Measurements from ENCODE around the gene INTS6.

Gene INTS6, protein sequence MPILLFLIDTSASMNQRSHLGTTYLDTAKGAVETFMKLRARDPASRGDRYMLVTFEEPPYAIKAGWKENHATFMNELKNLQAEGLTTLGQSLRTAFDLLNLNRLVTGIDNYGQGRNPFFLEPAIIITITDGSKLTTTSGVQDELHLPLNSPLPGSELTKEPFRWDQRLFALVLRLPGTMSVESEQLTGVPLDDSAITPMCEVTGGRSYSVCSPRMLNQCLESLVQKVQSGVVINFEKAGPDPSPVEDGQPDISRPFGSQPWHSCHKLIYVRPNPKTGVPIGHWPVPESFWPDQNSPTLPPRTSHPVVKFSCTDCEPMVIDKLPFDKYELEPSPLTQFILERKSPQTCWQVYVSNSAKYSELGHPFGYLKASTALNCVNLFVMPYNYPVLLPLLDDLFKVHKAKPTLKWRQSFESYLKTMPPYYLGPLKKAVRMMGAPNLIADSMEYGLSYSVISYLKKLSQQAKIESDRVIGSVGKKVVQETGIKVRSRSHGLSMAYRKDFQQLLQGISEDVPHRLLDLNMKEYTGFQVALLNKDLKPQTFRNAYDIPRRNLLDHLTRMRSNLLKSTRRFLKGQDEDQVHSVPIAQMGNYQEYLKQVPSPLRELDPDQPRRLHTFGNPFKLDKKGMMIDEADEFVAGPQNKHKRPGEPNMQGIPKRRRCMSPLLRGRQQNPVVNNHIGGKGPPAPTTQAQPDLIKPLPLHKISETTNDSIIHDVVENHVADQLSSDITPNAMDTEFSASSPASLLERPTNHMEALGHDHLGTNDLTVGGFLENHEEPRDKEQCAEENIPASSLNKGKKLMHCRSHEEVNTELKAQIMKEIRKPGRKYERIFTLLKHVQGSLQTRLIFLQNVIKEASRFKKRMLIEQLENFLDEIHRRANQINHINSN

DNA sequence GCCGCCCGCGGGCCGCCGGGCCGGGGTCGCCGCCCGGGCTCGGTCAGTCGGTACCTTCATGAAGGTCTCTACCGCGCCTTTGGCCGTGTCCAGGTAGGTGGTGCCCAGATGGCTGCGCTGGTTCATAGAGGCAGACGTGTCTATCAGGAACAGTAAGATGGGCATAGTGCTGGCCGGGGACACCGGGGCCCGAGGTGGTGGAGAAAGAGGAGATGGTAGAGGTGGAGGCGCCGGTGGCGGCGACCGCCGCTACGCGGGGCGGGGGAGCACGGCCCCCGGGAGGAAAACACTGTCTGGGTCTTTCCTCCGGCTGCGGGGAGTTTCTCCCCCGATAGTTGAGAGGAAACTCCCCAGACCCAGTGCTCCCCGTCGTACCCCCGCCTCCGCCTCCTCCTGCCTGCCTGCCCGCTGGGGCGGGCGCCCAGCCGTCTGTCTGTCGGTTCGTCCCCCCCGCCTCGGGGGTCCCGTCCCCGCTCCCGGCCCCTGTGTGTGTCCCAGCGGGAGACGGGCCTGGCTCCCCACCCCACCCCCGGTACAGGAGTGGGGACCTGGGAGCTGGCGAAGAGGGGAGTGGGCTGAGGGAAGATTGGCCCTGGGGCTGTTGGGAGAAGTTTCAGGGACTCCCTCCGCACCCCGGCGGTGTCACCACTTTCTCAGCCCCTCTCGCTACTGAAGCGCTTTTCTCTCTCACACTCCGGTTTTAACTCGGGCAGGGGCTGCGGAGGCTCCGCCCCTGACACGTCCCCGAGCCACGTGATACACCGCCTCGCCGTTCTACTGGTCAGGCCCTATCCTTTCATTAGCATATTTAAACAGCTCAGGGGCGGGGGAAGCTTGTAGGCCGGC is at the start of gene INTS6:
TSS of gene INTS6 (minus strand) at position 676 of the 846 bp plus-strand sequence. CDS start at position 165, 511 bp downstream.
- peak; percentile 97 to 98 for DNase-seq

DNA sequence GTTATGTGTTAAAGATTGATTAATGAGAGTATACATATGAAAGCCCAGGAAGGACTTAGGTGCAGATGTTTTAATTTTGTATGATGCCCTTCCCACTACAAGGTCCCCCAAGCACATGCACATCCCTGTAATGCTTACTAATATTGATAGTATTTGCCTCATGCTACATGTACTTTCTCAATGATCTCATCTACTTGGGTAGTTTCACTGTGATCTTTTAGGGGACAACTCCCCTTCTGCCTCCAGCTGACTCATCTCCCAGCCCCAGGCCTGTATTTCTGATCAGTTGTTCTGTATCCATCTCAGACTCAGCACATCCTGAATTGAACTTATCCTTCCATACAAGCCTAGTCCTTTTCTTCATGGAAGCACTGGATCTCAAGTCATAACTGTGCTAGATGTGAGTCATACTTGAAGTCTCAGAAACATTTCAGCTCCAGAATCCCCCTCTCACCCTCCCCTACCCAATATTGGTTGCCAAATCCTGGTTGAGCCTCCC is 49.4 kb upstream of the INTS6 start:
- DNase-seq, result peak; percentile 24 to 32

DNA sequence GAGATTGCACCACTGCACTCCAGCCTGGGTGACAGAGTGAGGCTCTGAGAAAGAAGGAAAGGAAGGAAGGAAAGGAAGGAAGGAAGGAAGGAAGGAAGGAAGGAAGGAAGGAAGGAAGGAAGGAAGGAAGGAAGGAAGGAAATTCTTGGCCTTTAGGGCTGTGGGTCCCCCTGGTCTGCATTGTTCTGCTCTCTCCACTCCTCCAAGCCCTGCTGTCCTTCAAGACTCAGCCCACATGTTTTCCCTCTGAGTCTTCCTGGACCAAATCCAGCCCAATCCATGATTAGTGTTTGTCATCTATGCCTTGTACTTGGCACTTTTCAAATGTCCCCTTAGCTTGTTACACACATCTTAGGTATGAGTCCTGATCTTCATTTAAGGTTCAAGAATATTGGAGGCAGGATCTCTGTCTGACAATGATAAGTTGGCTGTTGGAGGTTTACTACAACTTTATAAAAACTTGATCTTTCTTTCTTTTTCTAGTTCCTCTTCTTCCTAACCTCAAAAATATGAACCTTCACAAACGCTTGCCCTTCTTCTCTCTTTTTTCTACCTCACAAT is 48.8 kb upstream of the INTS6 start:
- no peak for DNase-seq

DNA sequence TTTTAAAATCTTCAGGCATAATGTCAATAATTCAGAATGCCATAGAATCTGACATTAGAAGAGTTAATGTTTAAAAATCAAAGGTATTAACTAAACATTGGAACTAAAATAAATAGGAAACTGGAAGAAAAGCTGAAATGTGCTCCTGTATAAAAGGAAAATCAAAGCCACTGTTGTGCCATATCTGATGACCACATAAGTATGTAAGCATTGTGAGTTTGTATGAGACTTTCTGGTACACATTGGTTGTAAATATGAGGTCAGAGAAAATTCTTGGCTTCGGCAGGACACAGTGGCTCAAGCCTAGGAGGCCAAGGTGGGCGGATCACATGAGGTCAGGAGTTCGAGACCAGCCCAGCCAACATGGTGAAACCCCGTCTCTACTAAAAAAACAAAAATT is 48.3 kb upstream of the INTS6 start:
- no peak for DNase-seq

DNA sequence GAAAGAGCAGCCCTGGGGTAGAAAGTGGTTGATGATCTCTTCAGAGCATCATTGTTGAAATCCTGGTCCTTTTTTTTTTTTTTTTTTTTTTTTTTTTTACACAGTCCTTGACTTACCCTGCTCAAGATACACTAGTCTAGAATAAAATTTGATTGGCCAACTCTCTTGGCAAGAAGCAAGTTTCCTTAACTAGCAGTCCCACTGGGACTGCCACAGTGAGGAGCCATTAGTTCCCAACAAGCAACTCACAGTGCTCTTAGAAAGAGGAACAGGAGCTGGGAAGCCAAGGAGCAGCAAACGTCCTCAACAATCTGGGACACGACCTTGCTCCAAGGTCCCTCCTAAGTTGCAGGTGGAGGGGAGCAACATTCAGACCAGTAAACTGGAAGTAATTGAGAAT is 47.9 kb upstream of the INTS6 start:
- no peak for DNase-seq

DNA sequence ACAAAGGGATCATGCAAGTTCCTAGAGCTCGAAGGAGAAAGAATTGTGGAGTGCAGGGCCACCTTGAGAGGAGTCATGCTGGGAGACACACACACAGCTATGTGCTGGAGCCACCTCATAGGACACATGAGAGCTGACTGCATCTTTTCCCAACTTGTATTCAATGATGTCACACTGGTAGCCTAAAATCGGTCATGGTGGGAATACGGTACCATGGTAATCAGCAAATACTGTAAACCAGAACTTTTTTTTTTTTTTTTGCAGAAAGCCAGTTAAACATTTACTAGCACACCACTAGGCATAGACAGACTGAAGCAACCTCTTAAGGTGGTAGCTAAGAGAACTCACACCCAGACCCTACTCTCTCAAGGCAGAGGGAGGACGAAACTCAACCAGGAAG is 47.0 kb upstream of the INTS6 start:
- DNase-seq, result no peak

DNA sequence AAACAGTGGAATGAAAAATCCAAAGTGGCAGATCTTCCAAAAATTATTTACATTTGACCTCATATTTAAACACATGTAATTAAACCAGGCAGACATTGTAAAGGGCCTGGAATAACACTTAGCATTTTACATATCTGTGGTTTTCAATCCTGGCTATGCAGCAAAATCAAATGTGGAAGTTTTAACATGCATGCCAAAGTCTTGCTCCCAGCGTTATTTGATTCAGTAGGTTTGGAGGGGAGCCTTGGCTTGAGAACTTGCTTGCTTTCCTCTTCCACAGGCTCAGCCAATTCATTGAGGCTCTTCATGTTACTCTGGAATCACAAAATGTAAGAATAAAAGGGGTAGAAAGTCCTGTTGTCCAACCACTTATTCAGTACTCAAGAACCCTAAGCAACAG is 42.5 kb upstream of the INTS6 start:
- no peak for DNase-seq

DNA sequence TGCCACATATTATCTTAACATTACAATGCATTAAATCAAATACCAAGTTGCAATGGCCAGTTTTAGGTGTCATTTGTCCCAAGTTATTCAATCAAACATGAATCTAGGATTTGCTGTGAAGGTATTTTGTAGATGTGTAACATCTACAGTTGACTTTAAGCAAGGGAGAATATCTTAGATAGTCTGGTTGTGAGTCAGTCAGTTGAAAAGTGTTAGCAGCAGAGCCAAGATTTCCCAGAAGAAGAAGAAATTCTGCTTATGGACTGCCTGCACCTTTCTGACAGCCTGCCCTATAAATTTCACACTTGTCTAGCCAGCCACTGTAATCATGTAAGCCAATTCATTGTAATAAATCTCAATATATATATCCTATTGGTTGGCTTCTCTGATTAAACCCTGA is 41.3 kb upstream of the INTS6 start:
- DNase-seq, result no peak

DNA sequence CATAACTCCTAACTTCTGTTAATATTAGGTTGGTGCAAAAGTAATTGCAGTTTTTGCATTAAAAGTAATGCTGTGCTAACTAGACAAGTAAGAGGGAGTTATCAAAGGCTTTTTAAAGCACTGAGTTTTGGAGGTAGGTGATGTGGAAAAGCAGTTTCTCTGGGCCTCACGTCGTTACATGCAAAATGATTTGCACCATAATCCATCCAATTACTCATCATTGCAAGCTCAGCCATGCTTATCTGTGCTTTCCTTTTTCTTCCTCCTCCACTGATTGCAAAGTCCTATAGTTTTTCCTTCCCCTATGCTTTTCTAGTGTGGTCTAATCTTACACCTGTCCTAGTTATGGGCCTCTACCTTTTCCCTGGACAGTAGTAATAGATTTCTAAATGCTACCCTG is 35.4 kb upstream of the INTS6 start:
- no peak for DNase-seq

DNA sequence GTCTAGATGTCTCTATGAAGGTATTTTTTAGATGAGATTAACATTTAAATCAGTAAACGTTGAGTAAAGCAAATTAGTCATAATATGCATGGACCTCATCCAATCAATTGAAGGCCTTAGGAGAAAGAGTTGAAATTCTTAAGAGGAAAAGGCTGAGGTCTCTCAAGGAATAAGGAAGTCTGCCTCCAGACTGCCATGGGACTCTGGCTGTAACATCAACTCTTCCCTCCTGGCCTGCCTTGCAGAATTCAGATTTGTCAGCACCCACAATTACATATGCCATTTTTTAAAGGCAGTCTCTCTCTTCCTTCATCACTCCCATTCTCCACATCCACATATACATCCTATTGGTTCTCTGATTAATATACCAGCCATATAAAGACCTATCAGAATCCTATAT is 28.8 kb upstream of the INTS6 start:
- no peak for DNase-seq

DNA sequence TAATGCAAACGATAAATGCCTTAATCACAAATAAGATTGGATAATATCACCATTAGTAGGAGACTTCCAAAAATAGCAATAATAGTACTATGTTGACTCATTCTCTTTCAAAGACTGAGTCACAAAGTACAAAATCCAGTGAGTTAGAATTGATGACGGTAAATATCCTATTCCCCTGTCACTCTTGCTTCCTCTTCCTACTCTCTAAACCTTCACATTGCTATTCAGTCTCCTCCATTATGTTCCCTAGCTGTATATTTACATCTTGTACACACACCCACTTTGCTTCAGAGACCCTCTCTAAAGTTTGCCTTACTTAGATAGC is 26.3 kb upstream of the INTS6 start:
- DNase-seq, result no peak

DNA sequence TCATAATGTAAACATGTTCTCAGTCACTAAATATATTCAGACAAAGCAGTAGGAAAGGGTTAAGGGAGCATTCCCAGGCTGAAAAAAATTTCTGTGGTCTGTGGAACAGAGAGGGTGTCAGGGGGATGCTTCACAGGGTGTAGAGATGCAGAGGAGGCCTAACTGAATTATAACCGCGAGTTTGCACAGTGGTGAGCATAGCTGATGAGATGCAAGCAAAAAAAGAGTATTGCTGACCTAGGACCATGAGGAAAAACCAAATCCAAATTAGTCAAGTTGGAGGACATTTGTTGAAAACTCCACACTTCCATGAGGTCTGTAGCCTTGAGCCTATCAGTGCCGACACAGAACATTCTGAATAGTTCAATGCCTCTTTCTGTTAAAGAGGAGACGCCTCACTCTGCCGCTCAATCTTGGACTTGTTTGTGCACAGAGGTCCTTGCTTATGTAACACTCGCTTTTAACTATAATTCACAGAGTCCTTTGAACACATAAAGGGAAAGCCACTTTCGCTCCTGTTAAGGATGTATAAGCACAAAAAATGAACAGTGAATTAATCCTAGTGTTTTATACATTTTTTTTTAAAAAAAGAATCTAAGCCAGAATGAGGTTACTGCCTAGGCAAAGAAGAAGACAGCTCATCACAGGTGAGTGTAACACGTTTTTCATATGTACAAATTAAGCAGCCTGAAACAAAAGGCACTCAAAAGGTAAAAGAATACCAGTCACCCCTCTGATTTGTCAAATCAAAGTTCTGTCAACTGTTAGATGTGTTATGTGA is 25.8 kb upstream of the INTS6 start:
- DNase-seq, result no peak

DNA sequence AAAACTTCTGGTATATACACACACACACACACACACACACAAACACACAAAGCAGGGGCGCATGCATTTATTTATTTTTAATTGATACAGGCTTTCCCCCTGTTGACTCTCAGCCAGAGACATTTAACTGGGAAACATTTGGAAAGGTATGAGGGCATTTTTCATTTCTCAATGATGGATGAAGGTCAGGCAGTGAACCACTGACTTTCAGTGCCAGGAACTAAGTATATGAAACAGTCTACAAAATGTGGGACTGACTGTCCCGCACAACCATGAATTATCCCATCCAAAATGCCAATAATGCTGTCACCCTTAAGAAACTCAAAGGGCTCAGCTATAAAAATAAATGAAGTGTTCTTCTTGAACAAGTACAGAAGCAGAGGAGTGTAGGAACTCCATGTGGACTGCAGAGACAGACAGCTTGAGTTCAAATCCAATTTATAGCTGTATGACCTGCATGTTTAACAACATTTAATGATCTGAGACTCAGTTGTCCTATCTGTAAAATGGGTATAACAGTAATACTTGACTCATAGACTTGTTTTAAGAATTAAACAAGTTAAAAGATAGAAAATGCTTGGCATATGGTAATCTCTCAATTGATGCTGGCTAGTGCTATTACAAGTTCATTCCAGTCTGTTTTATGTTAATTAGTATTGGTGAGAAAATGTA is 25.0 kb upstream of the INTS6 start:
- DNase-seq, result no peak

DNA sequence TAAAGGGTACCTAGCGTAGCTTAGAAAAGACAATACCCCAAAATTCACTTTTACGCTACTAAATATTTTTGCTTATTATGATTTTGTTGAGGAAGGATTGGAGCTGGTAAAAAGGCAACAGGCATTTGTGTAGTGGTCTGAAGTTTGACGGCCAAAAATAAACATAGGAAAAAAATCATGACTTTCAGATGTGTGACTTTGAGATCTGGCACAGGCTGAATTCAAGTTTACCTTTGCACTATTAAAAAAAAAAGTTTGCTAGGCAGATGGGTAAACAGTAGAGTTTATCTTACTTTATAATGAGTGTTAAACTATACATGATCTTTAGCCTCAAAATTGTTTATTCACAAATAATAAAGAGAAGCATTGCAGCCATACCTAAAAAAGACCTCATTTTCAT is 24.3 kb upstream of the INTS6 start:
- no peak for DNase-seq

DNA sequence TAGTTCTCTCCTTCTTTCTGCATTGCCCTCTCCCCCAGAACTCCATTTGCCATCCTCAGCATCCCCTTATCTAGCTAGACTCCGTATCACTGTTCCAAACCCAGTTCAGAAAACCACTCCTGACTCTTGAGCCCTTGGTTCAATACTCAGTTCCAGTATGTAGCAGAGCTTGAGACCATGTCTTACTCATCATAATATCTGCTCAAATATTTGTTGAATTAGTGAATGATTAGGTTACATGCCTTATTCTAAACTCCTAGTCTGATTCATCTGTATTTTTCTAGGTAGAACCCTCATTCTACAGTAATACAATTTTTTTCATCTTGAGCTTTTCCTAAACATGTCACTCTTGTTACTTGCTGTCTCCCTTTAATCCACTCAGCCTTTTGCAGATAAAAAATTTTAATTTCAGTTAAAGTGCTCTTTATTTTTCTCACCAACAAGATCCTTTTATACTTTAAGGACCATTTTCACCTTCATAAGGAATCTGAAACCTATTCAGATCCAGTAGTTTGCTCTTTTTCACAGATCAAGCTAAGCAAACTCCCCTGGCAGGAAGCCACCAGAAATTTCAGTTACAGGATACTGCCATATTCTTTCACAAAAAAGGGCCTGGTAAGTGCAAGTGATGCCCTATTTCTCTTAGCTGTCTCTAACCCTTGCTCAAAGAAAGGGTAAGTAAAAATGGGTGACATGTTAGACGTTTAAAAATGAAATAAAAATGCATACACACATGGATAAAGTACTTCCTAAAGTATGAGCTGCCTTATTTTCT is 23.1 kb upstream of the INTS6 start:
- no peak for DNase-seq

DNA sequence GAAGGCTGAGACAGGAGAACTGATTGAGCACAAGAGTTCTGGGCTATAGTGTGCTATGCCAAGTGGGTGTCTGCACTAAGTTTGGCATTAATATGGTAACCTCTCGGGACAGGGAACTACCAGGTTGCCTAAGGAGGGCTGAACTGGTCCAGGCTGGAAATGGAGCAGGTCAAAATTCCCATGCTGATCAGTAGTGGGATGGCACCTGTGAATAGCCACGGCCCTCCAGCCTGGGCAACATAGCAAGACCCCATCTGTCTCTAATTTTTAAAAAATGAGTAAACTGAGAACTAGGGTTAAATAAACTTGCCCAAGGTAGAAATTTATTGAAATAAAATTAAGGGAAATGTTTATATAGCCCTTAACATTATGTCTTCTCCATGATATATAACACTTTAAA is 17.0 kb upstream of the INTS6 start:
- no peak for DNase-seq

DNA sequence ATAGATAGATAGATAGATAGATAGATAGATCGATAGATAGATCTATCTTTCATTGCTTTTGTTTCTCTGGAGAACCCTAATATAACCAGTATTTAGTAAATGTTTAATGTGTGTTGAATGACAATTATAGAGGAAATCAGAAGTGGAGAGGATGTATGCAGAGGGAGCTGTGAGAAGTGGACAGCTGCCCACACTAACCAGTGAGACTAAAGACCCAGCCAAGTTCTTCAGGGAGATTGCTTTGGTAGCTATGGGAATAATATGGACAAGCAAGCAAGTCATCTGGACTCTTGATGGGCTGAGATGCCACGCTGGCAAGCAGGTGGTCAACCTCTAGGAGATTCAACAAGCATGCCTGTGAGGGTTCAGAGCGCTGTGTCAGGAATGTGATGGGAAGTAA is 14.9 kb upstream of the INTS6 start:
- DNase-seq, result no peak

DNA sequence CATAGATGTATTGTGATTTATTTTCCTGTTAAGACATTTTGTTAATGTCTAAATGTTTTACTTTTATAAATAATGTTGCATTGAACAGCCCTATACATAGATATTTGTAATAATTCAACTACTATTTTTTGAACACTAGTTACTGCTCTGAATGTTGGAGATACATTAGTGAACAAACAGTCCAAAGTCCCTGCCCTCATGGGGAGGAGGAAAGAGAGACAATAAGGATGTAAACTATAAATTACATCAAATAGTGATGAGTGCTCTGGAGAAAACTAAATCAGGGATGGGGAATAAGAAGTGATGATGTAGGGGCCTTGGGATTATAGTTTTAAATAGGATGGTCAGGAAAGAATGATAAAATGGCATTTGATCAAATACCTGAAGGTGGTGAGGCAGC is 12.3 kb upstream of the INTS6 start:
- DNase-seq, result no peak

DNA sequence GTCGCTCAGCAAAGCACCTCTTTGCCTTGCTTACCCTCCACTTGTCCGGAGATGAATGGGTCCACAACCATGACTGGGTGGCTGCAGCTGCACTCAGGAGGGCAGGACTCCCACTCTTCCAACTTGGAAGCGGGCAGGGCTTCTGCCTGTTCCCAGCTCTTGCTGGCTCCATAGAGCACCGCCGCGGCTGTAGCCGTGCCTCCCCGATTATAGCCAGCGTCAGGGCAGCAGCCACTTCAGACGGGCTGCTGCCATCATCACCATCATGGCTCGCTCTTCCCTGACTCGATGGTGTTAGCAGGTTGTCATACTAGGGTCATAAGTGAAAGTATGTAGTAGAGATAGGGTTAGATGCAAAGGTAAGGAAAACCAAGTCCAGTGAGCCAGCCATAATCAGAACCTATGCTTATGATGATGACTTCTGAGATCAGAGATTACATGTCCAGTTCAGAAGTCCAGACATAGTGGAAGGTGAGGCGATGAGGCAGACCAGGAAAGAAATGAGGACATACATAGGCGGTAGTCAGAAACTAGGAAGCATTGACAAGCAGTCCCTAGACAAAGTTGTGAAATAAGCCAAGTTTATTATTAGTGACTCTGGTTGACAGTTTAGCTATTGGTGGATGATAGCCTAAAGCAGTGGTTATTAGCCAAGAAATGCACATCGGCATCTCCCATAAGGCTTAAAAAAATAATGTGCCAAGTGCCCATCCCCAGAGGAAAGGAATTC is 4.4 kb upstream of the INTS6 start:
- no peak for DNase-seq

DNA sequence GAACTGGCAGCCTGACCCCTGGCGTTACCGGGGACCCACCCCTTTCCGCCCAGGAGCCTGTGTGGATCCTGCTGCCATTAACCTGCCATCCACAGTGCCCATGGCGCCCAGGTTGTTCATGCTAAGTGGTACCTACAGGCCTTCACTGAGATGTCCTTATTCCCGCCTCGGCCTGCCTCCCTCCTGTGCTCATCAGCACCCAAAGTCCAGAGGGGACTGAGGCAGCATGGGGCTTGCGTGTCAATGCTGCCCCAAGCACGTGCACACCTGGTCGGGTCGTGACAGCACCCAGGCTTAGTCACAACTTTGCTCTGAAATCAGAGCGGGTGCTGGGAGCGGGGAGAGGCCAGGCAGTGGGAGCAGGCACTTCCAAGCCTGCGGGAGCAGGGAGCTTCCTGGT is 3.7 kb upstream of the INTS6 start:
- DNase-seq, result no peak
